GM19452 (cell line): ENCODE results near the gene BCL2L1.

Experiments
- ATAC-seq: cut with Tn5 transposase; IDR thresholded peaks from one replicate; pipeline ENCODE4 v1.9.1; 2021; ENCODE audit not compliant: unreplicated experiment

BCL2L1 gene

DNA sequence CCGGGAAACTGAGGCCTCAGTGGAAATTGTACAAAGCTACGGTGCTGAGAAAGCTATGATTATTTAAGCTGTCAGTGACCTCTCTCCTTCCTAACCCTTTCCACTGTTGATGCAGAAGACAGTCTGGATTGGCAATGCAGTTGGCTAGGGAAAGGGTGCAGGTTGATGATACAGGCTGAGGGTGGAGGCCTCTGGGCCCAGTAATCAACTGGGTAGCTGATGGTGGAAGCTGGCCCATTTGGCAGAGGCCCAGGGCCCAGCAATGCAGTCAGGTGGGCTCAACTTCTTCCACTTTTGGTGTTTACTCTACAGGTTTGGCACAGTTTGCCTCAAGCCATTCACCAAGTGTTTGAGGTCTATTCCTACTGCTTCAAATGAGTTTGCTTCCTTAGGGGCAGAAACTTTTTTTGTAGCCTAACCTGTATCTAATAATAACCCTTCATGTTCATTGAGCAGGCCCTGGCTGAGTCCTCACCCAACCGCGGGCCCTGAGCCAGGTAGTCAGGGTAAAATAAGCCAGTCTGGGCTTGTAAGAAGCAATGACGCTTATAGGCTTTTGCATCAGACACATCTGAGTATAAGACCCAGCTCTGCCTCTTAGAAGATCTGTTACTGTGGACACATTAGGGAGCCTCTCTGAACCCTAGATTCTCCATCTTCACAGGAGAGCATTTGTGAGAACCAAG is 12.1 kb downstream of the BCL2L1 start:
- ATAC-seq = no peak

DNA sequence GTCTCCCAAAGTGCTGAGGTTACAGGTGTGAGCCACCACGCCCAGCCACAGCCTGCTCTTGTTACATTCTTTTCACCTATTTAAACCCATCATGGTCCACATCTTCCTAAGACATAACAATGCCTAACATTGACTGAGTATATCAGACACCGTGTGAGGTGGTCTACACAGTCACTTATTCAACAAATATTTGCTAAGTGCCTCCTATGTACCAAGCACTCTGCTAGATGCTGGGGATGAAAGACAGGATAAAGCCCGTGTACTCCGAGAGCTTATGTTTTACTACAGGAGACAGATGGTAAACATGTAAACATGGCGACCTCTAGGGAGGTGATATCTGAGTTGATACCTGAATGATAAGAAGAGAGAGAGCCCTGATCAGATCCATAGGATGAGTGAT is 12.7 kb downstream of the BCL2L1 start:
- ATAC-seq = no peak

DNA sequence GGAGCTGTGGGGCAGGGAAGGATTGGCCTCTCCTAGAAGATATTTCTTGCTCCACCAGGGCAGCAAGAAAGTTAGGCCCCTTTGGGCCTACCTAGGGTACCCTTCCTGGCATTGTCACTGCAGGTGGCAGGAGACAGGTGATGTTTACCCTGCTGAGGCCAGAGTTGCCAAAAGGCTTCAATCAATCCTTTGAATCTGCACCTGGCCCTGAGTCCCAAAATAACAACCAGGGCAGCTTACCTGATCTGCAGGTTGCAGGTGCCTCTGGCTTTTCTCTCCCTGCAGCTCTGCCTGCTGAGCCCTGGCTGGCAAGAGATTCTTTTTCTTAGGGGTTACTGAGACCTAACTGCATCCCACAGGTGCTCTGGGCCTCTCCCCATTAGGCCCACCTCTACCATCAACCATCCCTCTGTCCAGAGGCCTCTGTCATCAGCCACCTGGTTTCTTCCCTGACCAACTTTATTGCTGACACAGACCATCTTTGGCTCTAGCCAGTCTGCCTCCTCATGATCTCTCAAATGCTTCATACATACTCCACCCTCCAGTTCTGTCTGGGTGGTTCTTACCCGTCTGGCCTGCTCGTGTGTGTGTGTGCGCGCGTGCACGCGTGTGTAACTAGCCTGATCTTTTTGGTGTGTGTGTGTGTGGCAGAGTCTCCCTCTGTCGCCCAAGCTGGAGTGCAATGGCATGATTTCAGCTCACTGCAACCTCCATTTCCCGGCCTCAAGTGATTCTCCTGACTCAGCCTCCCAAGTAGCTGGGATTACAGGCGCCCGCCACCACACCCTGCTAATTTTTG is 13.7 kb downstream of the BCL2L1 start:
- ATAC-seq = no peak

DNA sequence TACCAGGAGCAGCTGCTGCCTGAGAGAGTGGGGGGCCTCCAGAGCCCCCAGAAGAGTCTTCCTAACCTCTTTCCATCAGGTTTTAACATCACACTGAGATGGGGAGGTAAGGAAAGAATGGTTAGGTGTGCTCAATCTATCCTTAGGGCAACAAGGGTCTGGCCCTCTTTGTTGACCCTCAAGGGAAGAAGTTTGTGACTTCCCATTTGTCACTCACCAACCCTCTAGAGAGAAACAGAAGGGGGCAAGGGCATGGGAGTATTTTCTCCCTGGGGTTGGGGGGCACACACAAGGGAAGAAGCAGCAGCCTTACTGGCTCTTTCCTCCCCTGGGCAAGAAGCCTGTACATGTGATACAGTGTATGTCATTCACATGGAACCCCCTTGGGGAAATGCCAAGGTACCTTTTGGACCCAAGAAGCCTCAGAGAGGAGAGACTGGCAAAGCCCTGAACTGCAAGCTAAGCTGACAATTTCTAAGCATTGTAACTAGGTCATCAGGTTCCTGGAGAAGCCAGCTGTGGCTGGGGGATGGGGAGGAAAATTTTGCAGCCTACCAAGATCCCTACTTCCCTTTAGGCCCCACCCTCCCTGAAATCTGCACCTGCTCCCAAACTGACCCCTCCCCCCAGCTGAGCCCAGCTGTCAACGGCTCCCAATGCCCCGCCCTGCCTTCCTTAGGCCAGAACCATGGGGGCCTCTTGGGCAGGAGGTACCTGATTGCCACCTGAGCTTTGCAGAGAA is 14.5 kb downstream of the BCL2L1 start:
- no peak for ATAC-seq

DNA sequence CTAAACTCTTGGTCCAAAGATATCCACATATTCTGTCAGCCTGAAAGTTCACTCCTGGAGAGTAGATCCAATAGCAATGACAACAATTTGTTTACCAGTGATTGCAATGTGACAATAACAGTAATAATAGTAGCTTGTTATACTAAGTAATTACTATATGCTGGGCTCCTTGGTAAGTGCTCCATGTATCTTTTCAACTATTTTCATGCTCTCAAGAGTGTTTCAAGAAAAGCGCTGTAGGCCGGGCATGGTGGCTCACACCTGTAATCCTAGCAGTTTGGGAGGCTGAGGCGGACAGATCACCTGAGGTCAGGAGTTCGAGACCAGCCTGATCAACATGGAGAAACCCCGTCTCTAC is 15.4 kb downstream of the BCL2L1 start:
- ATAC-seq = no peak

DNA sequence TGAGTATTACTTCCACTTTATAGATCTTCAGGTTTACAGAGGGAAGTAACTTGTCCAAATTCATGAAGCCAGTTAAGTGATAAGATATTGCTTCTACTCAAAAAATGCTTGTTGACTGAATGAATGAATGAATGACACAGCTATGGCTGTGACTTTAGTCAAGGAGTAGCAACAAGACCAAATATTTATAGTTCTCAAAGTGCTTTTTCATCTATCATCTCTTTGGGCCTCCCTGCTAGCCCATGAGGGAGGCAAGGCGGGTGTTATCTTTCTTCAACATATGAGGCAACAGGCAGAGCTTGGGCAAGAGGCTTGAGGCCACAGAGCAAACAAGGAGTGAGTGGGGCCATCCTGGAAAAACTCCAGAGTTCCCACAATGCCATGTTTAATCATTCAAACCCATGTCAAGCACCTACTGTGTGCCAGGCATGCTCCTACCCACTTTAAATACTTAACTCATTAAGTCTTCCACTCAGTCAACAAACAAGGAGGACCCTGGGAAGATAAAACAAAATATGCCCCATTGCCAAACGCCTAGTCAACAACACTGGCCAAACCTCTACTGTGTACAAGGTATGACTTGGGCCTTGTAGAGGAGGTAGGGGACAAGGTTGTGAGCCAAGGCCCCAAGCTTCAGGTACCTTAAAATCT is 15.9 kb downstream of the BCL2L1 start:
- ATAC-seq = no peak

DNA sequence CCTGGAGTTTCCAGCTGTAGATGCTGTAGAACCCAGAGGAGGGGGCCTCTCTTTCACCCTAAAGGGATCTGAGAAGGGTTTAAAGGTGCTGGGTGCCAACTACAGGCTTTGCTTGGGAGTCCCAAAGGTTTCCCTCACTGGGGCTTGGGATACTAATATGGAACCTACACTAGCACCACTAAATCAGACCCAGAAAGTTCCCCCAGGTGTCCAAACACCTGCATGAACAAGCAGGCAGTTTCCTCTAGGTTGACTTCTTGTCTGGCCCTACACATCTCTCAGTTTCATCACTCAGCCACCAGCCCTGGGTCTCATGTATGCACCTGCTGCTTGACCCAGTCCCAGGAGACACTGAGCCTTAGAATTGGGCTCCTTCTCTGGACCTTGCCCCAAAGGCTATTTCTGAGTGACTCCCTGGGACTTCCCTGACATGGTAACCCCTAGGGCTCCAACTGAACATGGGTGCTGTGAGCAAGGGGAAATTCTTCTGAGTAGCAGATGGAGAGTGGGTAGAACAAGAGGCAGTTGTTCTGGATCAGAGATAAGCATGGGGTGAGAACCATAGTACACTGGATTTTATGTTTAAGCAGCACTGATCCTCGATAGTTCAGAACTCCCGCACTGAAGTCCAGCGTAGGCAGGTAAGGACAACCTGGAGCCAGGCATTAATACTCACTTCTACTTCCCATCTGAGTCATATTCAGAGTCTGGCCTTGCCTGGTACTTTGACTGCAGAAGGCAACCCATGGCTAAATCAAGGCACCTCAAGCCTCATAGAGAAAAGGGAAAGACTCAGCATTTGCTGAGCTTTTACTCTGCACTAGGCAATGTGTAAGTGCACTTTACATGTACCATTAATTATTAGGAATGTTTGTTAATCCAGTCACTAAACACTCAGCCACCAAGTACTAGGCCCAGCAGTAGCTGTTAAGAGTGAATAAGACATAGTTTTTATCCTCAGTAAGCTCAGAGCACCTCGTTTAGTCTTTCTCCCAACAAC is 16.8 kb downstream of the BCL2L1 start:
- peak; percentile 91 for ATAC-seq

DNA sequence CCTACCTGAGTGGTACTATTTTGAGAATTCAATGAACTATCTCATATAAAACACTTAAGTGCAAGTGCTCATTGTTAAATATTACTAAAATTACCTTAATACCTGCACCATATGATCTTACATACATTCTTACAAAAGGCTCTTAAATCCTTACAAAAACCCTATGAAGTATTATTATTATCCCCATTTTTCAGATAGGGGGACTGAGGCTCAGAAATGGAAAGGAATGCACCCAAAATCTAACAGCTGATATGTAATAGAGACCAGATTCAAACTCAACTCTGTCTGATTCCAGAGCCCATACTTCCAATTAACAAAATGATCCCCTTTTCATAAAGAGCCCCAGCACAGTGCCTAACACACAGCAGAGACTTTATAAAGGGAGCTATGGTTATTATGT is 17.5 kb downstream of the BCL2L1 start:
- no peak for ATAC-seq

DNA sequence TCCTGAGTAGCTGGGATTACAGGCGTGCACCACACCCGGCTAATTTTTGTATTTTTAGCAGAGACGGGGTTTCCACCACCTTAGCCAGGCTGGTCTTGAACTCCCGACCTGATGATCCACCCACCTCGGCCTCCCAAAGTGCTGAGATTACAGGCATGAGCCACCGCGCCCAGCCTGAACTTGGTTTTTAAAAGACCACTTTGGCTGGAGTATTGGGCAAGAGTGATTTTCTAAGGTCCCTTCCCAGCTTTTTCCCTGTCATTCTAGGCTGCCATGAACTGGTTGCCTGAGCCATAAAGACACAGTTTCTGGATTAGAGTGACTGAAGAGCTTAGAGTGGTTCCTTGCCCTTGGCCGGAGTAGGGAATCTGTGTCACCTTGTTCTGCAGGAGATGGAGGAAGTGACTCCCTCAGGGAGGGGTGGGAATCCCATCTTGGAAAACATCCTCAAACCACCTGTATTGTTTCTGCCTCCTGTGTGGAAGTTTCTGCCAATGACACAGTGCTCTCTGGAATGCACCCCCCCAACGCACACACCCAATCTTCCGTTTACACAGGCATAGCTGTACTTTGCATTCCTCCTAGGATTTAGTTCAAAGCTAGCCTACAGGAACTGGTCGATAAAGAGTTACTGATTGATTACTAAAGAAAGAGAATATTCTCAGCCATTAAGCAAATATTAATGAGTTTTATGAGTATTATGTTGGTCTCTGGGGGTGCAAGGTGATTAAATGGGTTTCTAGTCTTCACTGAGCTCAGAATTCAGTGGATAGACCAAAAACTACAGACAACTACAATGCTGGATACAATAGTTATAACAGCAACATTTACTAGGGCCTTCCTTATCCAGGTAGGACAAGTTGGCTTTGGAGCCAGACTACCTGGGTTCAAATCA is 18.2 kb downstream of the BCL2L1 start:
- no peak for ATAC-seq

DNA sequence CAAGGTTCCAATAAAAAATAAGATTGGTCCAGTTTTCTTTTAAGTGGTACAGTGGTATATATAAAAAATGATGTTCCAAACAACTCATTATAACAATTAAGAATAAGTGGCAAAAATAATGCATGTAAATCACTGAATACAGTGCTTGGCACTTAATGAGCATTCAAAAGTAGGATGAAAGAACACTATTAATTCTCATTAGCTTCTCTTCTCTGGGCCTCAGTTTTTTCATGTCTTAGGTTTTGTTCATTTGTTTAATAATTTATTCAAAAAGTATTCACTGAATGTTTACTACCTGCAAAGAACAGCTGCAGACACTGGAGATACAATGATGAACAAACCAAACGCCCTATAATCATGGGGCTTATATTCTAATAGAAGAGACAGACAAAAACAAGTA is 21.1 kb downstream of the BCL2L1 start:
- ATAC-seq = no peak

DNA sequence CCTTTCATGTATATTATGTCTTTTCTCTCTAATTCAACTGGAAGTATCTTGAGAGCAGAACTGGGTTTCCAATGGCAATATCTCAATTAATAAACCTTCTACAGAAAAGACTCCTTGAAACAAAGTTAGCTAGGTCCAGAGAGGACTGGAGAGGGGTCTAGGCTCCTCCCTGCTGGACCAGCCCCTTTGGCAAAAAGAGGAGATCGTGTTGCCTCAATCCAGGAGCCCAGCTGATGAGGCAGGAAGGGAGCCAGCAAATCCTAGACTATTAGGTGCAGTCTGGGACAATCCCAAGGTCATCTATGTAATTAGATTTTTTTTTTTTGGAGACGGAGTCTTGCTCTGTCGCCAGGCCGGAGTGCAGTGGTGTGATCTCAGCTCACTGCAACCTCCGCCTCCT is 21.9 kb downstream of the BCL2L1 start:
- ATAC-seq = no peak

DNA sequence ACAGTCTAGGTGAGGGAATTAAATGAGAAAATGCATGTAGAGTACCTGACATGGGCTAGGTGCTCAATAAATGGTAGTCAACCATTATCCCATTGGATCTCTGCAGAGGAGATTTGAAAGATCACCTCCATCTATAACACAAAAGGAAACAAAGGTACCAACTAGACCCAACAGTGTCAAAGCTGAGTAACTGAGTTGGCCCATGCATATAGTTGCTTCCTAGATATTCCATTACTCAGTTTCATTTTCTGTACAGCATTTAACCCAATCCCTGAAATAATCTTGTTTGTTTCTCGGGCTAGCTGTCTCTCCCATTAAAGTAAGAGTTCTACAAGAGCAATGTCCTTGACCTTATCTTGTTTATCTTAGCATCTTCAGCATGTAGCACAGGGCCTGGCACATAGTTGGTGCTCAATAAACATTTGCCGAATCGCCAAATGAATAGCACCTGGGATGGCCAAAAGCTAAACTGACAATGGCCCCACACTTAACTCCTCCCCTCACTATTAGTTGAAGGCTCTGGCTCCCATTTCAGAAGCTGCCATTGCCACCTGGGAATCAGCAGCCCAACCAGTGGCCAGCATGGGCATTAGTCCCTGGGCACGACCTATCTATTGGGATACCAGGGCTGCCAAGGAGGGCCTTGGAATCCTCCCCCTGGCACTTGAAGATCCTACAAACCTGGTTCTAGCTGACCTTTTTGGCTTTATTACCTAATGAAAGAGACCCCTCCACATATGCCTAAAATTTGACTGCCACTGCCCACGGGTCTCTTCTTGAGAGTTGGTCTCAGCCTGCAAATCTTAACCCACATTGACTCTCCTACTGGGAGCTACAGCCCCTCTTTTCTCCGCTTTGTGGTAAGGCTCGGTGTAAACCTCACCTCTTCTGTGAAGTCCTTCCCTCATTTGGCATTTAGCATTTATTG is 22.6 kb downstream of the BCL2L1 start:
- no peak for ATAC-seq

DNA sequence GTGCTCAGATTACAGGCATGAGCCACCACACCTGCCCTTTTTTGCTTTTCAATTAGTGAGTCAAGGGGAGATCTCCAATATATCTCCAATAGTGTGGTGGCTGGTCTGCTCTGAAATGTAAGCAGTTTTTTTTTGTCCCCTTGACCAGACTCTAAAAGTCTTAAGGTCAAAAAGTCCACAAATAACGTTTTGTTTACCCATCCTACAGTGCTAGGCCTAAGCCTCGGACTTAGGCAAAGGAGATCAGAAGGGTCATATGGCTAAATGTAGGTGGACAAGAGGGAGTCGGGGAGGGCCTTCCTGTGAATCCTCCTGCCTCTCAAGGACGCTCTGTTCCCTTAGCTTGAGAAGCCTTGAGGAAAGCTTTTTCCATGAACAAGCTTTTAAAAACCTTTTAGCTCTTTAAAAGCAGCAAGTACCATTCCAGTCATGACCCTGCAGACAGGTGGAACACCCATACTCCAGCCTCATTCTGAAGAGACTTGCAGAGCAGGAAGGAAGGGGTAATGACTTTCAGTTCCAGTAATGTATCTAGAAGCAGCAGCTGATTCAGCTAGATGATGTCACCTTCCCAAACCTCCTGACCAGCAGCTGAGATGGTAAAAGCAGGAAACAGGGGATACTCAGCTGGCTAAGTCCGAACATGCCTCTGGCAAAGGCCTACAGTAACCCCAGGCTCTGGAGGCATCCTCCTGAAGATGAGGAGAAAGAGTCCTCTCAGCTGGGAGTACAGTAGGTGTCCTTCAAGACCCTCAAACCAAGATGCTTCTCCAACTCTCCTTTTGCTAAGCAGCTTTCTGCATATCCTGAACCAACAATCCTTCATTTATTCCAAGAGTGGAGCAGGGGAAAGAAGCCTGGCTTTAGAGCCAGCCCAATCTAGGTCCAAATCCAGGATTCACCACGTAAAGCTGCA is 23.6 kb downstream of the BCL2L1 start:
- peak; percentile 94 for ATAC-seq

DNA sequence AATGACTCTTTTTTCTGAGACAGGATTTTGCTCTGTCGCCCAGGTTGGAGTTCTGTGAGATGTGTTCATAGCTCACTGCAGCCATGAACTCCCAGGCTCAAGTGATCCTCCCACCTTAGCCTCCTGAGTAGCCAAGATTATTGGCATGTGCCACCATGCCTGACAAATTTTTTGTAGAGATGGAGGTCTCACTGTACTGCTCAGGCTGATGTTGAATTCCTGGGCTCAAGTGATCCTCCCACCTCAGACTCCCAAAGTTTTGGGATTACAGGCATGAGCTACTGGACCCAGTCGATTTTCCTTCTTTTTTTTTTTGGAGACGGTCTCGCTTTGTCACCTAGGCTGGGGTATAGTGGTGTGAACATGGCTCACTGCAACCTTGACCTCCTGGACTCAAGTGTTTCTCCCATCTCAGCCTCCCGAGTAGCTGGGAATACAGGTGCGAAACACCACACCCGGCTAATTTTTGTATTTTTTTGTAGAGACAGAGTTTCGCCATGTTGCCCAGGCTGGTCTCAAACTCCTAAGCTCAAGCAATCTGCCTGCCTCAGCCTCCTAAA is 24.3 kb downstream of the BCL2L1 start:
- ATAC-seq = no peak

DNA sequence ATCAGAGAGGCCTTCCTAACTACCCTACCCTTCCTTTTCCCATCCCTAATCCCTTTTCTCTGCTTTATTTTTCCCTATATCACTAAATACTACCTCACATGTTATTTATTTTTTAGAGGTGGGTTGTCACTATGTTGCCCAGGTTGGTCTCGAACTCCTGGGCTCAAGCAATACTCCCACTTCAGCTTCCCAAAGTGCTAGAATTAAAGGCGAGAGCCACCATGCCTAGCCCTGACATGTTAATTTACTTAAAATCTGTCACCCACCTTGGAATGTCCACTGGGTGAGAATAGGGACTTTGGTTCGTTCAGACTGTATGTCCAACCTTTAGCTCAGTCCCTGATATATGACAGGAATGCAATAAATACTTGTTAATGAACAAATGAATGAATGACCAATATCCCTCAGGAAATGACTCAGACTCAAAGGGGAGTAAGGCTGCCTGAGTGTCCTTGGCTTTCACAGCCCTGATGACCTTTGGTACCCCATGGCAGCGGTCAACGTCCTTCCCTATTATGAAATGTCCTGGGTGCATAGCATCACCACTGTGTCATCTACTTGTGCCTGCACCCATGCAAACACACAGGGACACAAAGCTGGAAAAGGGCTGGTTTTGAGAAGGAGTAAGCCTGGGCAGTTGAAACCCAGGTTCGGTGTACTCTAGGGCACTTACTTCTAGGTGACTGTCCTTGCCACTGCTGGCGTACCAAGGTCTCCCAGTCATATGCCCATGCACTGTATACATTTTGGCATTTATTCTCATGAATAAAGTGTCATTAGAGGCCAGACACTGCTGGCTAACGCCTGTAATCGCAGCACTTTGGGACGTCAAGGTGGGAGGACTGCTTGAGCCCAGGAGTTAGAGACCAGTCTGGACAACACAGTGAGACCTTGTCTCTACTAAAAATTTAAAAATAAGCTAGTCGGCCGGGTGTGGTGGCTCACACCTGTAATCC is 26.5 kb downstream of the BCL2L1 start:
- ATAC-seq = no peak
